NCI-H748 (cell line): ENCODE results near the gene IARS1.

Experiments
- DNase-seq: peaks from one replicate; lab custom pipeline; 2025; ENCODE audit not compliant: unreplicated experiment; lab: John Stamatoyannopoulos, UW

The IARS1 gene

DNA sequence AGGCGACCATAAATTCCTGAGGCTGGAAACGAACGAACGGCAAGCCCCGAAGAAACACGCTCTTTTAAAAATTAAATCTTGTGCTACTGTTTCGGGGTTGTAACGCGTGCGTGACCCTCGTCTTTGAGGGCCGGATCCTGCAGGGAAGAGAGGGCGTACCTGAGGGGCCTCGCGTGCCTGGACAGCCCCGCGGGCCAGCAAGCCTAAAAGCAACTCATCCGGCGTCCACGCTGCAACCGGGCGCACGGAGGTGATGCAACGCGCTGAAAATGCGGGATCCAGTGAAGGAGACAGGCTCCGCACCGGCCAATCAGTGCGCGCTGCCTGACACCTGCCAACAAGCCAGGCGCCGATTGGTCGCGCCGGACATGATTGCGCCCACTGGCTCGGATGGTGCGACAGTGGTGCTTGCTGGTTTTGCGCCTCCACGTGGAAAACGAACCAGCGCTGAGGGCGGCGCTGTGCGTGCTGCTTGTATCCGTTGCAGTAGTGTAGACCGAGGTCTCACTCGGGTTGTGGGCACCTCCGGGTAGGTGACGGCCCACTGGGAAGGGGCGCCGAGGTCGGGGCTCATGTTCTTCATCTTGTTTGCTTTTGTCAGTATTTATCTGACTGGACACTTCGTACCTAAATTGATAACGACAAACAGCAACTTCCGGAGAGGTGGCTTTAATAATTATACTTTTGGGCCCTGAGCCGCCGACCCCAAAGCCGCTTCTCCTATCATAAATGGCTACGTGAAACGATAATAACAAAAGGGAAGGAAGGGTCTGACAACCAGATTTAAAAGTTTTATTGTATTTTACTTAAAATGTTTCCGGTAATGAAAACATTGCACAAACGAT is at the start of gene IARS1:
IARS1 (minus strand) TSS at position 246 of the 845 bp plus-strand sequence. CDS start 4,278 bp downstream, outside the sequence.
- DNase-seq: peak; percentile 98

DNA sequence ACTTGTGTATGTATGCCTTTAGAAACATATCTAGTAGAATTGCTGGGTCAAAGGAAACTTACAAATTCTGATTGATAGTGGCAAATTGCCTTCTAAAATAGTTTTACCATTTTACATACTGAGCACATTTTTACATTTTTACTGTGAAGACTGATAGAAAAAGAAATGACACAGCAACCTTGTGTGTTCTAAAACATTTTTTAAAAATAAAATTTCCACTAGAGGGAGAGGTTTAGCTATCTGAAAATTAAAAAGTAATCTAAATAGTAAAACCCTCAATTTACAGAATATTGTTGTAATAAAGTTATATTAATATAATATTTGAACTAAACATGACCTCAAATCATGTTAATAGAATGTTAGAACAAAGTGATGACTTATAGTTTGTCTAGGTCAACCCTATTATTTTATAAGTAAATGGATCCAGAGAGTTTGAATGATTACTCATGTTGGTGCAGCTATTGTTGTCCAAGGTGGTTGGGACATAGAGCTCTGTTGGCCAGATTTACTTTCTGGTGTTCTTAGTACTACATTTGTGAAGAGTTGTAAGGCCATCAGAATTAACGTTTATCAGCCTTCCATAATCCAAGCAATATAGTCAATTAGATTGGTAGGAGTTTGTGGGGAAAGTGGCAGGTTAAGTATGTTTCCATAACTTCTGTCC is 49.5 kb upstream of the IARS1 start:
- no peak for DNase-seq

DNA sequence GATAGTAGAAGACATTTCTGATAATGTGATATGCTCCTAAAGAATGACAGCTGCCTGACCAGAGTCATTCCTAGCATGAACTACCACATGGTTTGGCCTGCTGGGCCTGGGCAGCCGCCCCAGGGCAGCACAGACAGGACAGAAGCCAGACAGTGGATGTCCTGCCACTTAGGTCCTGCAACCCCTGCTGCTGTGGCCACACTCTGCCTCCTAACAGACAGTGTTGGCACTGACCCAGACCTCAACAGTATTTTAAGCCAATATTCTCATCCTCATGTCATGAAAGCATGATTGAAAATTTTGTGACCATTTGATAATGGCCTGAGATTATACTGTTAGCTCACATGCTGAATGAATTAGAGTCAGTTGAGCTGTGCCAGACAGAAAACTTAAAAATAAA is 48.1 kb upstream of the IARS1 start:
- no peak for DNase-seq

GRCh38 chr9:92333282-92333634 is 39.8 kb upstream of the IARS1 start:
- no peak for DNase-seq

- DNase-seq: no peak
Observed at GRCh38 chr9:92332577-92333281, 39.2 kb upstream of the IARS1 start.

DNA sequence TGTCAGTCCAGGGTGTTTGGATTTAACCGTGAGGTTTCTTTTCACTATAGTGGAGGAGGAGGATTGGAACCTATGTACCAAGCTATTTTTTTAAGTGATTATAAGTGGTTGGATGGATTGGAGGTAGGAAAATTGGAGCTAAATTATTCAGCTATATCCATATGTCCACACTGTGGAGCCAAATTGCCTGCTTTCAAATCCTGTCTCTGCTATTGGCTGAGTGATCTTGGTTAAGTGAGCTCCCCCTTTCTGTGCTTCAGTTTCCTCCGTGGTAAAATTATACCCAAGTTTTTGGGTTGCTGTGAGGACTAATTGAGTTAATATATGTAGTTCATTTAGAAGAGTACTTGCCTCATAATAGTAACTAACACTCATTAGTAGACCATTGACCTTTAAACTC is 34.7 kb upstream of the IARS1 start:
- peak; percentile 59 for DNase-seq

DNA sequence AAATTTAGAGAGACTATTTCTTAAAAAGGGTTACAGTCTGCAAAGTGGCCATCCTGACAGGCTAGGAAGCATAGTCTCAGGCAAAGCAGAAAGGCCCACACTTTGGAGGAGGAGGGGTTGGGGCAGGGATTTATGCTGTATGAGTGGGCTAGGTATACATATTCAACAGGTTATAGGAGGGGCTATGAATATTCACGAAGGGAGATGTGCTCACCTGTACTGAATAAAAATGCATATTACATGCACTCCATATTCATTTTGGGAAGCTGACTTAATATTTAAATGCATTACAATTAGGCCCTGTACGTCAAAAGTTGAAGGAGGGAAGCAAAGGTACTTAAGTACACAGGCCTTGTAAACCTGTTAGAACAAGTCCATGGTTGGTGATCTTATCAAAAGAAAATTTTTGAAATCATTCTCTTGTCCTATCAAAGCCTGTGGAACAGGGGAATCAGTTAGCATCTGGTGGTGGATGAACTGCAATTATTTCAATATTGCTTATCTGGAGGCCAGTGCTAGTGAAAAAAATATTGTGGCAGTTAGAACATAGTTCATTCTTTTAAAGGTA is 33.9 kb upstream of the IARS1 start:
- DNase-seq: no peak

DNA sequence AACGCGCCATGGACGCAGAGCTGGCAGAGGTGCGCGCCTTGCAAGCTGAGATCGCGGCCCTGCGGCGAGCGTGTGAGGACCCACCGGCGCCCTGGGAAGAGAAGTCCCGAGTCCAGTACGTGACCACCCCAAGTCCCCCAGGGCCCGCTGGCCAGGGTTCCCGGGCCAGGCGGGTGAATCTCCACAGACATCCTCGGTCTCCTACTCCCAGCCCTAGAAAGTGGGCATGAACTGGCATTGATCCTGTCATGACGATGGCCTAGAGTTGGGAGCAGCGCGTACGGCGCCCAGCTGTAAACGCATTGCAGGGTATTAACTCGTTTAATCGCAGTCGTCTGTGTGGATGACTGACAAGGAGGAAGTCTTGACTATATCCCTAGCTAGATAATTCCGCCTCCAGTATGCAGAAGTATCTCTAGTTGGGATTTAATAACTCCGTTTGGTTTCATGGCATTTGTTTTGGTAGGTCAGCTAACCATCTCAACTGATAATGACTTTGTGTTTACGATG is 32.5 kb upstream of the IARS1 start:
- peak; percentile 69 for DNase-seq

DNA sequence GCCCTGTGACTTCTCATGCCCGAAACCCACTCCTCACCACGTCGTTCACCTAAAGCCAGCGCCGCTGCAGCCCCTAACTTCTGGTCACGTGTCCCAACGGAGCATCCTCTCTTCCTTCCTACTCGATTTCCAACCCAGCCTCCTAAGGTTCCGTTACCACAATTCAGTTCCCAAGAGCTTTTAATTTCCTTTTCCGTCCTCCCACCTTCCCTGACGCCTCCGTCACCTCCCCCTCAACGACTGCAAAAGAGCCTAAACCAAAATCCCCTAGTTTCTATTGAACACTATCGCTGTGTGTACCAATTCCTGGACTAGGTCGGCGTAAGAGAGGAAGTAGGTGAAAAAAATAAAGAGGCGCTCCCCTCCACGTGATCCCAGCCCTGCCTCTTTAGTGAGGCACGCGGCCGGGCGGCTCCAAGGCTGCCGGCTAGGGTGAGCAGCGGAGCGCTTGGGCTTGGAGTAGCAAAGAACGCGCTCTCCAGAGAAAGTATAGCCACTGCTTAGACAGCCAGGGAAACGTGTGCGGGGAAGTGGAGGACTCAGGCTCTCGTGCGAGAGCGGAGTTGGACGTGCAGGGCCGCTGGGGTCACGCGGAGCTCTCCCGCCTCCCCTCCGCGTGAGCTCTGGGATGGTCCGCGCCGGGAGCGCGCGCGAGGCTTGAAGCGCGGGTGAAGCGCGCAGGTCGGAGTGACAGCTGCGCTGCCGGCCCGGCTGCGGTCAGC is 31.9 kb upstream of the IARS1 start, which contains the start of the genes CENPP and NOL8:
CENPP (plus strand) TSS at position 685 of the 722 bp plus-strand sequence.
NOL8 (minus strand) TSS at position 82 of the 722 bp plus-strand sequence. CDS start 1,189 bp downstream, outside the sequence.
- peak; percentile 91 for DNase-seq

DNA sequence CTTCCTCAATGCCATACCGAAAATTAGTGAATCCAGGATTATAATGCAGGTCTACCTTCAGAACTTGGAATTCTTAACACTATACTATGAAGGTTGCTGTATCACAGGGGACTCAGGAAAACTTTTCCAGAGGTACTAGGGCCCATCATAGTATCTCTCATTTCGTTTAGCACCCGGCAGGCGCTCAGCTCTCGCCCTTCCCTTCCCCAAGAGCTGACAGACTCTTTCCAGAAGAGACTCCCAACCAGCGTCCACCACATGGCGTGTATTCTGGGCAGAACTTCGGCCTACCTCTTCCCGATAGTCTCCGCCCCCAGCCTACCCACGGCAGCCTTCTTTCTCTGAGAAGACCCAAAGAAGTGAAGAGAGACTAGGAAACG is 31.4 kb upstream of the IARS1 start:
- no peak for DNase-seq

DNA sequence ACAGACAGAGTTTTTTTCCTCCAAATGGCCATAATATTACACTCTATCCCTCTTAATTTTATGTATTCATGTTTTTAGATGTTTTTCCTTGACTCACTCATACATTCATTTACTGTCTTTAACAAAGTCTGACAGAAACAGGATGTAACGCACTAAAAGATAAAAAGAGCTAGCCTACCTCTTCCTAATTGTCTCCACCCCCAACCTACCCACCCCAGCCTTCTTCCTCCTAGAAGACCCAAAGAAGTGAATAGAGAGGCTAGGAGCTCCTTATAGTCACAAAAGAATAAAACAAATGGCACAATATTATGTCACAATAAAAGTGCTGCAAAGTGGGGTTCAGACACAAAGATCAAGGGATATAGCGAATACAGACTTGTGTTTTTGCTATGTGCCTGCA is 30.9 kb upstream of the IARS1 start:
- no peak for DNase-seq

- DNase-seq: no peak
Observed at GRCh38 chr9:92315456-92315855, 22.0 kb upstream of the IARS1 start.

- DNase-seq: no peak
Observed at GRCh38 chr9:92313624-92314012, 20.1 kb upstream of the IARS1 start.

DNA sequence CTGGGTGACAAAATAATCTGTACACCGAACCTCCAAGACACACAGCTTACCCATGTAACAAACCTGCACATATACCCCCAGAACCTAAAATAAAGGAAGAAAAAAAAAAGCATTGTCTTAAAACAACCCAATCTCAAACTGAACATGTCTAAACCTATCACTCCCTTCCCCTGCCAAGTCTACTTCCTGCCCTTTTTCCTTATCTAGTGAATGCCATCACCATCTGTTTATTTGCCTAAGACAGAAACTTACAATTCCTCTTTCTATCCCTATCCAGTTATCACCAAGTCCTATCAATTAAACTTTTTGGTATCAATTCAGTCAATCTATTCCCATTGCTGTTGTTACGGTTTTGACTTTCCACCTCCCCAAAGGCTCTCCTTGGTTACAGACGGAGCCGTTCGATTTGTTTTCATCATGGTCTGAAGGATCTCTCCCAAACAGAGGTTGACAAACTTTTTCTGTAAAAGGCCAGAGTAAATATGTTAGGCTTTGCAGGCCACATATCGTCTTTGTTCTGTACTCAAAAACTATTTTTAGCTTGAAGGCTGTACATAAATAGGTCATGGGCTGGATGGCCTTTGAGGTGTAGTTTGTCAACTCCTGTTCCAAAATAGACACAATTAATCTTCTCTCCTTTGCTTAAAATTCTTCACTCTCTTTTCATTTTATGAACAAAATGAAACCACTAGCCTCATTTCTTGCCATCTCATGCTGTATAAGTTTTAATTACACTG is 19.6 kb upstream of the IARS1 start:
- DNase-seq: no peak

DNA sequence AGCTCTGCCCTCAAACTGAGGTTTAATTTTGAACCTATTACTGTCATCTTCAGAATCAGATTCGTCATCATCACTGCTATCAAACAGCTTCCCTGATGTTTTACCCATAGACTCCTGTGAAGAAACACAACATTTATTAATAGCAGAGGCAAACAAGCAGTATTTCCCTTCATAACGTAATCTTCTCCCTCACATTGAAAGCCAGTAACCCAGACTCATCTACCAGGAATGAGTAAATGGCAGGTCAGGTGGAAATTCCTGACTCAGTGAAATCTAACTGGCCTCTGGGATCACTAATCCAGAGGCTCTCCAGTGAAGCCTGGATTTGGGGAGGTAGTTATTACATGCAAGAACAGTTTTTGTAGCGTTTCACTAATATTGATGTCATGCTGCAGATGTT is 17.1 kb upstream of the IARS1 start:
- no peak for DNase-seq

DNA sequence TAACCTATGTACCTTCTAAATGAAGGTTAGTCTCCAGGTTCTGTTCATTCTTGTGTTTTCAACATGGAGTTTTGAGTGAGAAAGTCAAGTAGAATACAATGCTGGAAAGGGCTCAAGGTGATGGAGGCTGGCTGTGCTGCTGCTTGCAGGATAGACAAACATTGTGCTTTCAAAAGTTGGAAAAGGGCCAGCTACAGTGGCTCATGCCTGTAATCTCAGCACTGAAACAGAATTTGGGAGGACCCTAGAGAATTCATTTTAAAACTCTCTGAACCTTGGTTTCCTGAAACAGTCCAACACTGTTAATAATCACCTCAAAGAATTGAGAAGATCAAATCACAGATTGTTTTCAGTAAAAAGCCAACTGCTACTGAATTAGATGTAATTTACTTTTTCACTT is 15.4 kb upstream of the IARS1 start:
- no peak for DNase-seq

DNA sequence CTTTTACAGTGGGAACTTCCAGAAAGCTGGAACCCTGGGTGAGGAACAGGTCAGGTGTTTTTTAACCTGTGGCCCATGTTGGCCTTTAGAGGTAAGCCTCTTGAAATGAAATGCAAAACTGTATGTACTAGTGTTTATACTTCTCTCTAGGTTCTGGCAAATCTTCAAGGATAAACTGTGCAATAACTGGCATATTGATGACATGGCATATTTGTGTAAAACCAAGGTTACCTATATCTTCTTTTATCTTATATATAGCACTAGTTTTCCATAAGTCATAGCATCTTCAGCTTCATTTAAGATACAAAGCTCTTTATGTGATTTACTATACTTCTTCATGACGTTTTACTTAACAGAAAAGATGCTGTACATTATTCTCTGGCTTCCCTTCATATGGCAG is 7.4 kb upstream of the IARS1 start:
- no peak for DNase-seq

- DNase-seq: no peak
Observed at GRCh38 chr9:92299116-92299515, 5.6 kb upstream of the IARS1 start.

DNA sequence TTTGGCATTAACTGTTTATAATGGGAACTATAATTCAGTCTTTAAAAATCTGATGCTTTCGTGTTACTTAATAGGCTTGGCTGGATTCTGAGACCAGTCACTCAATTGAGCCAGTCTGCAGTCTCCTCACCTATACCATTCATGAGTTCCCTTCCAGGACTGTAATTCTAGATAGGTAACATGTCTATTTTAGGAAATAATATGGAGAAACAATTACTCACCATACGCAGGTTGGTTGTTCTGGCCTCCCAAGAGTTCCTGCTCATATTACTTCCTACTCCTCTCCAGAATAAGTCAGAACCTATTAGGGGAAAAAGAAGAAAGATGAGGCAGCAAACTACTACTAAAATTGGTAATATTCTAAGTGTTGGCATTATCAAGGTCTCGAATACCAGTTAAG is 4.5 kb upstream of the IARS1 start:
- no peak for DNase-seq

- DNase-seq: no peak
Observed at GRCh38 chr9:92297611-92298010, 4.1 kb upstream of the IARS1 start.
